ENCODE results near the gene ARL5B. TPM values are rescaled to one million over a fixed set of nuclear protein-coding genes. Genes with fewer than 3 reads are reported as not detected.

The ARL5B gene
- total RNA-seq, 2 experiments from 2014 or later, result 9.1 TPM

GRCh38 chr10:18660816-18661431 lies 1.7 kb downstream of the ARL5B start:
- ATAC-seq (no peak), DNase-seq (no peak)
- CTCF ChIA-PET, result interaction anchor here (0.6 kb wide), 1 partner anchor 12 kb away, joined by 8 read pairs; no protein-coding TSS in a partner anchor
- POLR2A ChIA-PET, result interaction anchor here (4.3 kb wide), 1 partner anchor 11 kb away, joined by 56 read pairs; the partner anchor contains the start of gene NSUN6
- no peaks in the 10 kb centered on the region for H3K27me3 Mint-ChIP-seq (ENCODE audit: low read depth)
- H3K36me3 Mint-ChIP-seq (ENCODE audit: low read depth), result peaks cover 17% of the 10 kb centered on the region
- H3K27ac Mint-ChIP-seq, result peak overlapping the region; percentile 56
- peaks cover 45% of the 10 kb centered on the region for H3K4me1 Mint-ChIP-seq (ENCODE audit: low read depth)
- H3K9me3 Mint-ChIP-seq (ENCODE audit: insufficient read depth), result no peaks in the 10 kb centered on the region
- peak overlapping the region; percentile 61 for H3K4me3 Mint-ChIP-seq

GRCh38 chr10:18664841-18665478 lies 5.7 kb downstream of the ARL5B start:
- Mint-ChIP-seq H3K4me3 (no peak overlapping the region), H3K9me3 (ENCODE audit: insufficient read depth) (no peaks in the 10 kb centered on the region), H3K36me3 (ENCODE audit: low read depth) (peaks cover 34% of the 10 kb centered on the region), H3K27ac (no peak overlapping the region), H3K27me3 (ENCODE audit: low read depth) (no peaks in the 10 kb centered on the region), H3K4me1 (ENCODE audit: low read depth) (peaks cover 36% of the 10 kb centered on the region)
- POLR2A ChIA-PET, result no interaction called here
- ATAC-seq, result no peak
- CTCF ChIA-PET, result no interaction called here
- DNase-seq, result no peak

- Mint-ChIP-seq H3K27me3 (ENCODE audit: low read depth) (no peaks in the 10 kb centered on the region), H3K27ac (no peak overlapping the region), H3K9me3 (ENCODE audit: insufficient read depth) (no peaks in the 10 kb centered on the region), H3K4me3 (no peak overlapping the region), H3K36me3 (ENCODE audit: low read depth) (peaks cover 39% of the 10 kb centered on the region), H3K4me1 (ENCODE audit: low read depth) (peaks cover 28% of the 10 kb centered on the region)
- ATAC-seq, result no peak
- no peak for DNase-seq
- POLR2A ChIA-PET, result no interaction called here
- CTCF ChIA-PET, result interaction anchor here (0.7 kb wide), 1 partner anchor 12 kb away, joined by 3 read pairs; no protein-coding TSS in a partner anchor
Measured at GRCh38 chr10:18665815-18666558, 6.8 kb downstream of the ARL5B start.

- DNase-seq, result no peak
Measured at GRCh38 chr10:18666810-18667209, 7.6 kb downstream of the ARL5B start.

GRCh38 chr10:18668026-18668425 lies 8.8 kb downstream of the ARL5B start:
- Mint-ChIP-seq H3K9me3 (ENCODE audit: insufficient read depth) (no peaks in the 10 kb centered on the region), H3K27ac (no peak overlapping the region), H3K36me3 (ENCODE audit: low read depth) (peaks cover 33% of the 10 kb centered on the region), H3K4me3 (no peak overlapping the region), H3K4me1 (ENCODE audit: low read depth) (peaks cover 12% of the 10 kb centered on the region), H3K27me3 (ENCODE audit: low read depth) (no peaks in the 10 kb centered on the region)
- ChIA-PET POLR2A (interaction anchor here (0.5 kb wide), 1 partner anchor 43 kb away, joined by 3 read pairs; no protein-coding TSS in a partner anchor), CTCF (no interaction called here)
- DNase-seq (no peak), ATAC-seq (no peak)

More at GRCh38 chr10:18666810-18667209, 7.6 kb downstream of the ARL5B start:
- ChIA-PET POLR2A (no interaction called here), CTCF (interaction anchor here (0.7 kb wide), 1 partner anchor 13 kb away, joined by 3 read pairs; no protein-coding TSS in a partner anchor)
- H3K27me3 Mint-ChIP-seq (ENCODE audit: low read depth), result no peaks in the 10 kb centered on the region
- peaks cover 20% of the 10 kb centered on the region for H3K4me1 Mint-ChIP-seq (ENCODE audit: low read depth)
- H3K27ac Mint-ChIP-seq, result no peak overlapping the region
- H3K4me3 Mint-ChIP-seq, result no peak overlapping the region
- no peaks in the 10 kb centered on the region for H3K9me3 Mint-ChIP-seq (ENCODE audit: insufficient read depth)
- no peak for ATAC-seq
- H3K36me3 Mint-ChIP-seq (ENCODE audit: low read depth), result peaks cover 35% of the 10 kb centered on the region

GRCh38 chr10:18675086-18675801 lies 16.0 kb downstream of the ARL5B start:
- no peaks in the 10 kb centered on the region for H3K27me3 Mint-ChIP-seq (ENCODE audit: low read depth)
- ATAC-seq, result no peak
- no peak overlapping the region for H3K4me3 Mint-ChIP-seq
- no peaks in the 10 kb centered on the region for H3K4me1 Mint-ChIP-seq (ENCODE audit: low read depth)
- H3K9me3 Mint-ChIP-seq (ENCODE audit: insufficient read depth), result no peaks in the 10 kb centered on the region
- DNase-seq, result no peak
- peaks cover 31% of the 10 kb centered on the region for H3K36me3 Mint-ChIP-seq (ENCODE audit: low read depth)
- ChIA-PET CTCF (no interaction called here), POLR2A (no interaction called here)
- H3K27ac Mint-ChIP-seq, result no peak overlapping the region

- no peak for ATAC-seq
- CTCF ChIA-PET, result no interaction called here
- Mint-ChIP-seq H3K4me3 (no peak overlapping the region), H3K9me3 (ENCODE audit: insufficient read depth) (no peaks in the 10 kb centered on the region), H3K27me3 (ENCODE audit: low read depth) (no peaks in the 10 kb centered on the region), H3K36me3 (ENCODE audit: low read depth) (peaks cover 13% of the 10 kb centered on the region), H3K4me1 (ENCODE audit: low read depth) (peaks cover 13% of the 10 kb centered on the region), H3K27ac (no peak overlapping the region)
- POLR2A ChIA-PET, result no interaction called here
- no peak for DNase-seq
Measured at GRCh38 chr10:18680754-18681153, 21.5 kb downstream of the ARL5B start.

GRCh38 chr10:18681366-18681765 lies 22.1 kb downstream of the ARL5B start:
- ChIA-PET CTCF (no interaction called here), POLR2A (no interaction called here)
- H3K36me3 Mint-ChIP-seq (ENCODE audit: low read depth), result peaks cover 10% of the 10 kb centered on the region
- DNase-seq (no peak), ATAC-seq (no peak)
- H3K27ac Mint-ChIP-seq, result no peak overlapping the region
- H3K9me3 Mint-ChIP-seq (ENCODE audit: insufficient read depth), result no peaks in the 10 kb centered on the region
- peaks cover 13% of the 10 kb centered on the region for H3K4me1 Mint-ChIP-seq (ENCODE audit: low read depth)
- no peaks in the 10 kb centered on the region for H3K27me3 Mint-ChIP-seq (ENCODE audit: low read depth)
- H3K4me3 Mint-ChIP-seq, result no peak overlapping the region

GRCh38 chr10:18681971-18682411 lies 22.8 kb downstream of the ARL5B start:
- no peak overlapping the region for H3K4me3 Mint-ChIP-seq
- ATAC-seq (no peak), DNase-seq (no peak)
- H3K36me3 Mint-ChIP-seq (ENCODE audit: low read depth), result peaks cover 7% of the 10 kb centered on the region
- H3K27me3 Mint-ChIP-seq (ENCODE audit: low read depth), result no peaks in the 10 kb centered on the region
- ChIA-PET CTCF (no interaction called here), POLR2A (no interaction called here)
- H3K9me3 Mint-ChIP-seq (ENCODE audit: insufficient read depth), result no peaks in the 10 kb centered on the region
- H3K27ac Mint-ChIP-seq, result no peak overlapping the region
- H3K4me1 Mint-ChIP-seq (ENCODE audit: low read depth), result peaks cover 13% of the 10 kb centered on the region

GRCh38 chr10:18683427-18683826 lies 24.2 kb downstream of the ARL5B start:
- DNase-seq, result no peak
- no peak for ATAC-seq
- Mint-ChIP-seq H3K9me3 (ENCODE audit: insufficient read depth) (no peaks in the 10 kb centered on the region), H3K4me3 (no peak overlapping the region), H3K27me3 (ENCODE audit: low read depth) (no peaks in the 10 kb centered on the region), H3K36me3 (ENCODE audit: low read depth) (peaks cover 7% of the 10 kb centered on the region), H3K4me1 (ENCODE audit: low read depth) (peaks cover 13% of the 10 kb centered on the region), H3K27ac (no peak overlapping the region)
- ChIA-PET CTCF (no interaction called here), POLR2A (no interaction called here)

GRCh38 chr10:18684416-18684815 lies 25.2 kb downstream of the ARL5B start:
- POLR2A ChIA-PET, result no interaction called here
- Mint-ChIP-seq H3K4me3 (no peak overlapping the region), H3K4me1 (ENCODE audit: low read depth) (peaks cover 13% of the 10 kb centered on the region), H3K27ac (no peak overlapping the region), H3K9me3 (ENCODE audit: insufficient read depth) (no peaks in the 10 kb centered on the region), H3K27me3 (ENCODE audit: low read depth) (no peaks in the 10 kb centered on the region), H3K36me3 (ENCODE audit: low read depth) (peaks cover 7% of the 10 kb centered on the region)
- CTCF ChIA-PET, result no interaction called here
- ATAC-seq, result no peak
- no peak for DNase-seq

- Mint-ChIP-seq H3K4me1 (ENCODE audit: low read depth) (peaks cover 13% of the 10 kb centered on the region), H3K9me3 (ENCODE audit: insufficient read depth) (no peaks in the 10 kb centered on the region), H3K27ac (no peak overlapping the region), H3K36me3 (ENCODE audit: low read depth) (peaks cover 7% of the 10 kb centered on the region), H3K27me3 (ENCODE audit: low read depth) (no peaks in the 10 kb centered on the region), H3K4me3 (no peak overlapping the region)
- POLR2A ChIA-PET, result no interaction called here
- CTCF ChIA-PET, result no interaction called here
- ATAC-seq (no peak), DNase-seq (no peak)
Measured at GRCh38 chr10:18684953-18685352, 25.7 kb downstream of the ARL5B start.

Data from activated CD8-positive, alpha-beta T cell treated with anti-CD3 and anti-CD28 coated beads, Interleukin-2, amount 10 ng/mL, durations not matched to agents 7 days and 5 days (primary cell).